ENCODE results near the gene FIZ1.

Gene FIZ1

GRCh38 chr19:55588738-55589137 lies 10.6 kb downstream of the FIZ1 start:
- H3K36me3 ChIP-seq (ENCODE audit: insufficient read depth, low read length), result no peaks in the 10 kb centered on the region
- no peak overlapping the region for H3K4me3 ChIP-seq (ENCODE audit: low read length, poor library complexity, severe bottlenecking)
- no peak overlapping the region for H3K9ac ChIP-seq (ENCODE audit: low read depth, low read length, poor library complexity, severe bottlenecking)
- no peak overlapping the region for H3K4me2 ChIP-seq (ENCODE audit: low read depth, low read length, poor library complexity, severe bottlenecking)
- no peaks in the 10 kb centered on the region for H4K20me1 ChIP-seq (ENCODE audit: insufficient read depth, low read length, poor library complexity, severe bottlenecking)
- TF ChIP-seq CTCF (conservative IDR thresholded peaks at IDR 0.05; ENCODE audit: low read length) (no peak), EZH2phosphoT487 (IDR thresholded peaks at IDR 0.05; ENCODE audit: borderline replicate concordance) (no peak)
- H2AFZ ChIP-seq (ENCODE audit: low read length), result no peak overlapping the region
- peaks cover 11% of the 10 kb centered on the region; the same call in 1 of the 2 replicates for H3F3A ChIP-seq (ENCODE audit: low read depth)
- no peaks in the 10 kb centered on the region for H3K9me3 ChIP-seq (ENCODE audit: insufficient read depth, low read depth, low read length)
- H3K27me3 ChIP-seq (ENCODE audit: insufficient read depth, low read length, poor library complexity, severe bottlenecking), result no peaks in the 10 kb centered on the region
- H3K4me1 ChIP-seq (ENCODE audit: insufficient read depth, low read length, poor library complexity, severe bottlenecking), result peaks cover 18% of the 10 kb centered on the region
- no peaks in the 10 kb centered on the region for H3K79me2 ChIP-seq (ENCODE audit: insufficient read depth, low read length)
- no peaks in the 10 kb centered on the region for H3K9me2 ChIP-seq (replicated peaks; ENCODE audit: low read depth, low read length)

GRCh38 chr19:55586976-55587668 lies 12.2 kb downstream of the FIZ1 start:
- no peak for TF ChIP-seq EZH2phosphoT487 (IDR thresholded peaks at IDR 0.05; ENCODE audit: borderline replicate concordance)
- TF ChIP-seq CTCF (conservative IDR thresholded peaks at IDR 0.05; ENCODE audit: low read length), result no peak
- H3K4me1 ChIP-seq (ENCODE audit: insufficient read depth, low read length, poor library complexity, severe bottlenecking), result peaks cover 18% of the 10 kb centered on the region
- no peaks in the 10 kb centered on the region for H3K27me3 ChIP-seq (ENCODE audit: insufficient read depth, low read length, poor library complexity, severe bottlenecking)
- peak overlapping the region; percentile 93 for H3K4me2 ChIP-seq (ENCODE audit: low read depth, low read length, poor library complexity, severe bottlenecking)
- H3K36me3 ChIP-seq (ENCODE audit: insufficient read depth, low read length), result no peaks in the 10 kb centered on the region
- H3F3A ChIP-seq (ENCODE audit: low read depth), result peaks cover 11% of the 10 kb centered on the region; the same call in 1 of the 2 replicates
- peak overlapping the region; percentile 39 for H3K4me3 ChIP-seq (ENCODE audit: low read length, poor library complexity, severe bottlenecking)
- H3K9me3 ChIP-seq (ENCODE audit: insufficient read depth, low read depth, low read length), result no peaks in the 10 kb centered on the region
- H4K20me1 ChIP-seq (ENCODE audit: insufficient read depth, low read length, poor library complexity, severe bottlenecking), result no peaks in the 10 kb centered on the region
- no peaks in the 10 kb centered on the region for H3K79me2 ChIP-seq (ENCODE audit: insufficient read depth, low read length)
- no peaks in the 10 kb centered on the region for H3K9me2 ChIP-seq (replicated peaks; ENCODE audit: low read depth, low read length)
- no peak overlapping the region for H3K9ac ChIP-seq (ENCODE audit: low read depth, low read length, poor library complexity, severe bottlenecking)
- no peak overlapping the region for H2AFZ ChIP-seq (ENCODE audit: low read length)

- Histone ChIP-seq H3K4me2 (ENCODE audit: low read depth, low read length, poor library complexity, severe bottlenecking) (peak overlapping the region; percentile 93), H3K9ac (ENCODE audit: low read depth, low read length, poor library complexity, severe bottlenecking) (peak overlapping the region; percentile 59), H3K27me3 (ENCODE audit: insufficient read depth, low read length, poor library complexity, severe bottlenecking) (no peaks in the 10 kb centered on the region), H3K4me3 (ENCODE audit: low read length, poor library complexity, severe bottlenecking) (peak overlapping the region; percentile 72), H3K36me3 (ENCODE audit: insufficient read depth, low read length) (no peaks in the 10 kb centered on the region), H3K9me2 (replicated peaks; ENCODE audit: low read depth, low read length) (no peaks in the 10 kb centered on the region), H3K4me1 (ENCODE audit: insufficient read depth, low read length, poor library complexity, severe bottlenecking) (peaks cover 24% of the 10 kb centered on the region), H3F3A (ENCODE audit: low read depth) (peaks cover 11% of the 10 kb centered on the region; the same call in 1 of the 2 replicates), H2AFZ (ENCODE audit: low read length) (peak overlapping the region; percentile 96), H3K9me3 (ENCODE audit: insufficient read depth, low read depth, low read length) (no peaks in the 10 kb centered on the region), H3K79me2 (ENCODE audit: insufficient read depth, low read length) (peaks cover 7% of the 10 kb centered on the region; the same call in 1 of the 2 replicates), H4K20me1 (ENCODE audit: insufficient read depth, low read length, poor library complexity, severe bottlenecking) (no peaks in the 10 kb centered on the region)
- TF ChIP-seq CTCF (conservative IDR thresholded peaks at IDR 0.05; ENCODE audit: low read length) (no peak), EZH2phosphoT487 (IDR thresholded peaks at IDR 0.05; ENCODE audit: borderline replicate concordance) (no peak)
These were observed 13.5 kb downstream of the FIZ1 start for GRCh38 chr19:55585658-55586339.

All from Loucy (cell line).